Islet precursor cell (in vitro differentiated cells): ENCODE measurements around the gene ATP1A1.

ENCODE experiments used
- DNase-seq: peaks from one replicate; pipeline ENCODE4 v3.0.0-alpha.2; 2018

The ATP1A1 gene

DNA sequence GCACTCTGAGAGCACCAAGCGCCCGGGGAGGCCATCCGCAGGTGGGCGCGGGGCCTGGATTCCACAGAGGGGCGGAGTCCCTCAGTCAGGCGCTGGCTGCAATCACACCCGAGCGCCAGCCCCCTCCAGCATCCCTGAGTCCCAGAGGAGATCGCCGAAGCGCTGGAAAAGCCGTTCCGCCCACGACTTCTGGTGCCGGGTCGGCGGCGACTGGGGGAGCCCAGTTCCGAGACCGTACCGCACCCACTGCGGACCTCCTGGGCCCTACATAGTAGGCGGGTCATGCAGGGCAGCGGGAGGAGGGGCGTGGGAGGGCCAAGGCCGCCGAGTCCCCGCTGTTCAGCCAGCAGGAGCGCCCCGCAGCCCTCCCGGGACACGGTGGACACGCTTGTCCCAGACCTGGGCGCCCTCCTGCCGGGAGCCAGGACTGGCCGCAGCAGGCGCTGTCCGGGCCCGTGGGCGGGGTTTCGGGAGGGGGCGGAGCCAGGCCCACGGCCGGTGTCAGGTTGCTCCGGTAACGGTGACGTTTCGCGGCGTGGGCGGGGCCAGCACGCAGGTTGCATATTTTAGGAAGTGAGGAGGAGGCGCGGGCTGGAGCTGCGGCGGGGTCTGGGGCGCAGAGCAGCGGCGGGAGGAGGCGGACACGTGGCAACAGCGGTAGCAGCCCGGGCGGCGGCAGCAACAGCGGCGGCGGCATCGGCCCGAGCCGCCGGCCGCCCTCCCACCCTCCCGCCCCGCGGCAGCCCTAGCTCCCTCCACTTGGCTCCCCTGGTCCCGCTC lies at the start of gene ATP1A1:
TSS of gene ATP1A1 (plus strand) at position 594 of the 780 bp plus-strand sequence. CDS start 268 bp downstream, outside the sequence.
- peak; percentile 99 for DNase-seq

DNA sequence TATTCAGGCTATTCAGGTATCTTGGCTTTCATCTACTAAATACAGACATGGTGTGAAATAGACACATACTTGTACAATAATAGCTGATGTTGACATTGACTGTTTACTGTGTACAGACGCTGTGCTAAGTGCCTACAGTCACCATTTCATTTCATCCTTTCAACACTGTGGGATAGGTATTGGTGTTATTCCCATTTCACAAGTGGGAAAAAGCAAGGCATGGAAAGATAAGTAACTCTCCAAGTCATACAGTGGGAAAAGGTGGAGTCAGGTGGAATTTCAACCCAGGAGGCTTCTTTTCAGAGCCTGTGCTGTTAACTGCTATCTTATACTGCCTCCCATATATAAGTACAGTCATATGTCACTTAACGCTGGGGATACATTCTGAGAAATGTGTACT lies 49.6 kb upstream of the ATP1A1 start:
- DNase-seq, result no peak

DNA sequence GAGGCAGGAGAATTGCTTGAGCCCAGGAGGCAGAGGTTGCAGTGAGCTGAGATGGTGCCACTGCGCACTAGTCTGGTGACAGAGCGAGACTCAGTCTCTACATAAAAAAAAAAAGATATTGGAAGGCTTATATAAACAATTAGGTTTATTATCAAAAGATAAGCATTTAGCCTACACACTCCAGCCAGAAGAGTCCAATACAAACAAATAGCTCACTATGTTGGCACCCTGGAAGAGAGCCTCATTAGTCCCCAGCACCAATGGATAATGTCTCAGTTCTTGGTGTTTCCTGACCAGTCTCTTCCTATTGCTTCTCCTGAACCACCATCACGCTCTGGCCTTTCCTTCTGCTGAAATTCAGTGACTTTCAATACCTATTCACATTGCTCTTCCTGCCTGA lies 48.6 kb upstream of the ATP1A1 start:
- no peak for DNase-seq

DNA sequence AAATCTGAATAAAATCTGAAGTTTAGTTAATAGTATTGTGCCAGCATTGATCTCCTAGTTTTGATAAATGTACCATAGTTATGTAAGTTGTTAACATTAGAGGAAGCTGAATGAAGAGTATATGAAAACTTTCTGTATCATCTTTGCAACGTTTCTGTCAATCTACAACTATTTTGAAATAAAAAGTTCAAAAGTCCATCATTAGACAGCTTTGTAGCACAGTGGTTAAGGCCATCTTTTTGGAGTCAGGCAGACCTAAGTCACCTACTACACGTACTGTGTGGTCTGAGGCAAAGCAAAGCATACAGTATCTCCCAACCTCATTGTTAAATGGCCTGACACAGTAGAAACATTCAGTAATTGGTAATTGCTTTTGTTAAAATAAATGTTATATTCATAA lies 47.9 kb upstream of the ATP1A1 start:
- DNase-seq, result no peak

DNA sequence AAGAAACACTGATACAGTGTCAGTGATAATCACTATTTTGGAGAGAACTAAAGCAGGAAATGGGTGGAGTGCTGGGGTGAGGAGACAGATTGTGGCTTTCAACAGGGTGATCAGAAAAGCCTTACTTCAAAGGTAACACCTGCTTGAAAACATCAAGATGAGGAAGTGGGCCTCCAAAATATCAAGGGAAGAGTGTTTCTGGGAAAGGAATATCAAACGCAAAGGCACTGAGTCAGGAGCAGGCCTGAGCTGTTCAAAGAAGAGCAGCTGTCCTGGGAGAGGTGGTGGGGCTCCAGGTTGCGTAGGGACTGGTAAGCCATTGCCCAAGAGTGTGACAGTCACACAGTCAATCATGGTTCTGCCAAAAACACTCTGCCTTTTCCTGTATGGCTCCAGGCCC lies 47.1 kb upstream of the ATP1A1 start:
- no peak for DNase-seq

DNA sequence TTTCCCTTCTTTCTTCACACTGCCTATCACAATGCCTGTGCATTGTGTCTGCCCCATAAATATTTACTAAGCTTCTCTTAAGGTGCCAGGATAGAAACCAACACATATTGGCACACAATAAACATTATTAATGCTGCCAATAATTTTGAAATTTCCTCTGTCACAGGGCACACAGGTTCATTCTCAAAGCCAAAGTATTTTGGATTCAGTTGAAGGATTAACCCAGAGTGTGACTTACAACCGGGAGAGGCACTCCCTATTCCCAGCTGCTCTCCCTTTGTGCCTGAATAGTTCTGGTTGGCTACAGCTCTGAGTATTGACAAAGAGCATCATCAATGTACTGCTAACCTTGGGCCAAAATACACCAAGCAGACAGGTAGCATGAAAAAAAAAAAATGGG lies 46.6 kb upstream of the ATP1A1 start:
- no peak for DNase-seq

DNA sequence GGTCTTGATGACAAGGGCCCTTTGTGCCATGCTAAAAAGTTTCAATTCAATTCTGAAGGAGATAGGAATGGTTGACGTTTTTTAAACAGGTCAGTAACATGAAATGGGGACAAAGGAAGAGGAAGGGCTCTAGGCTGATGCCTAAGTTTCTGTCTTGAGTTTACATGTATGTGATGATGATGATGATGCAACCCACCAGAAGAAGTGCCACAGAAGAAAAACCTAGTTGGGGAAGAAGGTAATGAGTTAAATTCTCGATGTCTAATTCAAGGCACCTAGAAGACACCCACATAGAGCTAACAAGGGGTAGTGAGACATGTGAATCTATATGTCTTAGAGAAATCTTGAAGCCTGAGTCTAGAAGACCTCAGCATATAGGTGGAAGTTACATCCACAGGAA lies 44.4 kb upstream of the ATP1A1 start:
- DNase-seq, result no peak

DNA sequence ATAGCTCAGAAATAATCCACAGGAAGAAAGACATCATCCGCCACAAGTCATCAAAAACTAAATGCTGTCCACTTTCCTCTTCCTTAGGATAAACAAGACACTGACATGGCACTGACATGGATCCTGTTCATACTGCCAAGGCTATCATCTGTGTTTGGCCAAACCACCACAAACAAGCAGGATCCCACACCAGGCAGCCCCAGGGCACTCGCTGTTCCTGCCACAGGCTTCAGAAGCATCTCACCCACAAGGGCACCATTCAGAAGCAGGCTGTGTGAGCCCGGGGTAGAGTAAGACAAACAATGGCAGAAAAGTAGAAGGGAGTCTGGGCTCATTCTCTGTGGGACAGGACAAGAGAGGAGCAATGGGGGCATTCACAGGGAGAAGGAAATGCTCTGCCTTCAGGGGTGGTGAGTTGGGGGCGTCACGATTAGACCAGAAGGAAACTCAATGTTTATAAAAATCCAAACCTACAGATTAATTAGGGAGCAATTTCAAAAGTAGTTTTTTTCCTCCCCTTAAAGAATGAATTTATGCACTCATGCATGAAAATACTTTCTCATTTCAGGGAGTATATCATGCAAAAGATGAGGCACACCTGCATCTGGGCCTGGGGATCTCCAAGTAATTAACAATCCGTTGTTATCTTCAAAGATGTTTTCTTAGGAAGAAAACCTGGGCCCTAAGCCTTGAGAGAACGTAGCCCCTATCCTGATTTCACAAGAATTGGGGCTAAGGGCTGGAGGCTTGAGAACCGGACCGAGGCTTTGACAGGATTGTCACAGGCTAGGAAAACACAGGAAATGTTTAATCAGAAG lies 43.3 kb upstream of the ATP1A1 start:
- DNase-seq, result no peak

DNA sequence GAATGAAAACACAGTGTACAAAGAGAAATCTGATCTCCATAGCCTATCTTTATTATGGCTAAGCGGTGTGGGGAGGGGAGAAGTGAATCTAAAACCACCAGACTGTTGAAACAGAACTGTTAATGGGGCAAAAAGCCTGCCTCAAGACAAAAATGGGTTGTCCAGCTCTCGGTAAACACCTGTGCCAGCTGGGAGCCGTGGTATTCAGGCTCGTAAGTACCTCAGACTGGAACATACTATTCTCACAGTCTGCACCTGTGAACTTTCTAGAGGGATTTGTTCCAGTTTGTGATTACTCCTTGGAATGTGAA lies 42.7 kb upstream of the ATP1A1 start:
- no peak for DNase-seq

DNA sequence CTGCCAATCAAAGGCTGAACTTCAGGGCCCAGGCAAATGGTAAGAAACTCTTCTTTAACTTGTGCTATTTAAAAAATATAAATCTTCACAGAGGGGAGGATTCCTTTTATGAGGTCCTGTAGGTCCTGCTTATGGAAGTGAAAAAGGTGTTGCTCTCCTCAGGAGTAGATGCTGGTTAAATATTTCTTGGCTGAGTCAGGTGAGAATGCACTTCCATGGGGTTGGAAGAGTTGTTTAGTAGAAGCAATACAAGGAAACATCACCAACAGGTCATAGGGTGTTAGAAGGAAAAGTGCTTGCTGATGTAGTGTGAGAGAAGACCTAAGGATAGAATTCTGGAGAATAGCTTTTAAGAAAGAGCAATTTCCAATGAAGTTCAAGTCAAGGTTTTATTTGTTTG lies 42.2 kb upstream of the ATP1A1 start:
- DNase-seq, result no peak

DNA sequence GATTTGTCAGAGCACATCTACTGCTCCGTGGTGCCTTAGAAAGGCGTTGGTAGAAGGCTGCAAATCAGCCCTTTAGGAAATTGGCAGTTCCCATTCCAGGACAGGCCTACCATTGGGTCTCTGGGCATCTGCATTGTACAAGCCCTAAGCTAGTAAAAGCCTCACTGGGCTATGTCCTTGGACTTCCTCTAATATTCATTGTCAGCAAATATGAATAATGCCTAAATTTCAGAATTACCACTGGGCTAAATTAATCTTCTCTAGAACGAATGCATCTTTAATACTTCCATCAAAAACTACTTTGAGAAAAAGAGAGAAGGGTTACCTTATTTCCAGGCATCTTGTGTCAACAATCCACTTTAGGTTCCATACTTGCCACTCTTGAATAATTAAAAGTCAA lies 41.5 kb upstream of the ATP1A1 start:
- DNase-seq, result no peak

DNA sequence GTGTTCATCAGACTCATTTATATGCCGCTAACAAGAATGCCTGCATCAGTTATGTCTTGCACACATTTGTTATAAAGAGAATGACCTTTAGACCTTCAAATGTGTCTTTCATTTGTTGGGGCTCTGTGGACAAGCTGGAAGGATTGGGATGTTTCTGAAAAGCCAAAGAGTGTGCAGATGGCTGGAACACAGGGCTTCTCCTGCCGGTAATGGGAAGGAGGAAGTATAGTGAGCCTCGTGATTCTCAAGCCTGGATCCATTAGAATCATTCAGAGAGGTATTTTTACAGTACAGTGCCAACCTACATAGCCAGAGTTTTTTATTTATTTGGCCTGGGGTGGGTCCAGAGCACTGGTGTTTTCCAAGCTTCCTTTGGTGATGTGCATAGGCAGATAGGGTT lies 40.6 kb upstream of the ATP1A1 start:
- DNase-seq, result no peak

DNA sequence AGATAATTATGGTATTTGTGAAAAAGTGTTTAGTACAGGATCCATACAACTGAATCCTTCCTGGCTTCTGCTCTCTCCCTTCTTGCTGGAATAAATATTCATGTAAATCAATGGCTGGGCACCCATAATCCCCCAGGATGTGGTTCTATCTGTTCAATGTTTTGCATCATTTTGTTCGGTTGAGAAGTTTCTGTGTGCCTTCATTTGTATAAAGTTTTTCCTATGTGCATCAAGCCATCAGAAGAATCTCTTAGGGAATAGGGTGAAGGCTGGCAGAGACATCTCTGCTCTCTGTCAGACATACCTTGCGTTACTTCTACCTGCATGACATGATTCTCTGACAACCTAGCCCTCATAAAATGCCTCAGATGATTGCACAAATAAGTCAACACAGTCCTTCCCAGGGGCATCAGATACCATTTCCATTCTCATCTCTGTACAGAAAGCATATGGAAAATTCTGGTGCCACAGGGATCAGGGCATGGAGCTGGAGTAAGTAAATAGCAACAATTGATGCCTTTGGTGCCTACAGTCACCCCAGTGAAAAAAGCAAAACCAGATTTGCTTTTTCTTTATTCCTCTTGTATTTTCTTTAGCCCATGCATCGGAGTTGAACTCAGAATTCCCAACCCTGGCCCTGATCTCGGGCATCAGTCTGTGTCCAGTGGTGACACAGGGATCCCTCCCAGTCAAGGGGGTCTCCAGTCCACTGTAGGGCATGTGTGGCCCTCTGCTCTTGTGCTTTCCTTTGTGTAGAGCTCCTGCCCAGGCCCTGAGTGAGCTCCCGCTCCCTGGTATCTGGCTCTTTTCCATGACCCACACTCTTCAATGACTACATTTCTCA lies 39.7 kb upstream of the ATP1A1 start:
- no peak for DNase-seq

DNA sequence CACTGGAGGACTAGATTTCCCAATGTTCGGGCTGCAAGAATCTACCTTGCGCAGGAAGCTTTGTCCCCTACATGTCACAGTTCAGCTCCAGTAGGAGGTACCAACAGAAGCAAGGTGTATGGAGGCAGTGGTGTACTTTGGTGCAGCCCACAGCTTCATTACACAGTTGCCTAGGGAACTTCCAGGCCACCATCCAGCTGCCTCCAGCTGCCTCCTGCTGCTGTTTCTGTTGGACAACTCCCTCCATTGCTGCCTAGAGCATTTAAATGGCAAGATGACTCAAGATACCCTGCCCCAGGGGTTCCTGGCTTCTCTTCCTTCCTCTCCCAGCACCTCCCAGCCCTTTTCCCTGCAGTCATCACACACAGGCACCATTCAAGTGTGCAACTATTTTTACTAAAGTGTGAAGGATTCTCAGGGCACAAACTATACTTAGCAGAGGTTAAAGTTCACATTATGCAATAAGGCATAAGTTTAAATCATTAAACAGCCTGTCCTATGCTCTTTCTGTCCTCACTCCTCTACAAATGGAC lies 39.0 kb upstream of the ATP1A1 start:
- DNase-seq, result peak; percentile 64

DNA sequence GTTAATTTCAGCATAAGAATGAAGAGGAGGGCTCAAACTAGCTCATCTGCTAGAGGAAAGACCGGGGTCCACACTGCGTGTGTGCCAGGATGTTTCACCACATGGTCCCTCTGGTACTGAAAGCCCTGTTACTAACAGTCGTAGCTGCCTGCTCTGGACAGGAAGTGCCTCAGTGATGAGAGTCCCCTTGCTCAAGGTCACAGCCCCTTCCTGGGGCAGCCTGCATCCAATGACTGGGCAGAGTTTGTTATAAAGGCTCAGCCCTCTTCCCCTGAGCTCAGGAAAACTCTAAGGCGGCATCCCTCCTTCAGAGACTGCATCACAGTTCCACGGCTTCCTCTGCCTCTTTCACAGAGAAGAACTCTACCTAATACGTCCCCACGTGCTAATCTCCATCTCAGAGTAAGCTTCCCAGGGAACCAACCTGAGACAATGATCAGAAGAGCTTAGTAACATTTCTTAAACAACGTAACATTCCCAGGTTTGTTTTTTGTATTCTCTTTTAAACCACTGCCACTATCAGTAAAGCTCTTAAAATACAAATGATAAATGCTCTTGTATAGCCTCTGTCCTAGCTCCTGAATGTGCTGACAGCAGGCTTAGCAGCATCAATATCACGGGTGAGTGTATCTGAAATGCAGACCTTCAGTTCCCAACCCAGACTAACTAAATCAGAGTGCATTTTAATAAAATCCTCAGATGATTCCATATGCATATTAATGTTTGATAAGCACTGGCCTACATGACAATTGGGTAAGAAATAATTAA lies 38.0 kb upstream of the ATP1A1 start:
- DNase-seq, result peak; percentile 54

DNA sequence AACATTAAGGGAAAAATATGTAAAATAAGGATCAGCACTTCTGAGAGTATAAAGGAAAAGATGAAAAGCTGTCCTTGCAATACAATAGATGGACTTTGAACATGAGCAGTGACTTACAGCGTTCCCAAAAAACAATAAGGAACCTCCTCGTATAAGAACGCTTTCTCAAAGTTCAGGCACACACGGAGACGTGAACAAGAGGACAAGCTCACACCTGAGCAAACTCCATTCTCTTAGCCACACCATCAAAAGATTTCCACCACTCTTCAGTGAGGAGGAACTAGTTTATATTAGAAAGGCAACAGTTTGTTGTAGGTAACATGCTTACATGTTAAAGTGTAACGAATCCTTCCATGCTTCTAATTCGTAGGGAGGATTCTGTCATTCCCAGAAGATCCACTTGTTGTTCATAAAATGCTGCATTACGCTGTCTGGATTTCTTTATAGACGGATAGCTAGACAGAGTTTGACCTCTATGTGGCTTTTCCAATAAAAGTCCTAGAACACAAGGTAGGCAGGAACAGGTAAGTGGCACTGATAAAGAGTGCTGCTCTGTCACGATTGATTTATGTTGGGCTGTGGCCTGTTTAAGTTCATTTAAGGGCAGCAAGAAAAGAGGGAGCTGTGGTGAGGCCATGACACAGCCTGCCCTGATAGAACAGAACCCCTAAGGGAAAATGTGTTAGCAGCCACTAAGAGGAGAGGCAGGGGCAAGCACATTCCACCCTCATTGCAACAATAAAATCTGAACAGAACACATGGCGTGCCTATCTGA lies 37.0 kb upstream of the ATP1A1 start:
- no peak for DNase-seq

DNA sequence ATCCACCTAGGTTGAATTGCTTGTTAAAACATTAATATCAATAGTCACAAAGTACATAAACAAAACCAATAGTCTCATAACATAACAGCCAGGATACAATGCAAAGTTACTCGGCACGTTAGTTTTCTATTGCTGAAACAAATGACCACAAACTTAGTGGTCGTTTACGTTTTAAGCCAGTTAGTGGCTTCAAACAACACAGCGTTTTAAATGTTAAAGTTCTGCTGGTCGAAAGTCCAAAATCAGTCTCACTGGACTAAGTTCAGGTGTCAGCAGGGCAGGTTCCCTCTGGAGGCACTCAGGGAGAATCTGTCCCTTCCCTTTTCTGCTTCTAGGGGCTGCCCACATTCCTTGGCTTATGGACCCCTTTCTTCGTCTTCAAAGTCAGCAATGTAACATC lies 35.6 kb upstream of the ATP1A1 start:
- no peak for DNase-seq

DNA sequence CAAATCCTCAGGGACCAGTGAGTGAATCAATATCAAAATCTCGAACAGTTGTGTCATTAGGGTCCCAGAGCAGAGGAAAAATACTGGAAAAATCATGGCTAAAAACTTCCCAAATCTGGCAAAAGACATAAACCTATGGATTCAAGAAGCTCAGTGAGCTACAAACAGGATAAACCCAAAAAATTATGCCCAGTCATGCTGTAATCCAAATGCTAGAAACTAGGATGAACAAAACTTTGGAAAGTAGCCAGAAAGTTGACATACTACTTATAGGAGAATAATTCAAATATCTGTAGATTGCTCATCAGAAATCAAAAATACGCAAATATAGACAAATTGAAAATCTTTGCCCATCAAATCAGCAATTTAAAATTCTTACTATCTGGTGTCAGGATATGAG lies 34.6 kb upstream of the ATP1A1 start:
- no peak for DNase-seq

DNA sequence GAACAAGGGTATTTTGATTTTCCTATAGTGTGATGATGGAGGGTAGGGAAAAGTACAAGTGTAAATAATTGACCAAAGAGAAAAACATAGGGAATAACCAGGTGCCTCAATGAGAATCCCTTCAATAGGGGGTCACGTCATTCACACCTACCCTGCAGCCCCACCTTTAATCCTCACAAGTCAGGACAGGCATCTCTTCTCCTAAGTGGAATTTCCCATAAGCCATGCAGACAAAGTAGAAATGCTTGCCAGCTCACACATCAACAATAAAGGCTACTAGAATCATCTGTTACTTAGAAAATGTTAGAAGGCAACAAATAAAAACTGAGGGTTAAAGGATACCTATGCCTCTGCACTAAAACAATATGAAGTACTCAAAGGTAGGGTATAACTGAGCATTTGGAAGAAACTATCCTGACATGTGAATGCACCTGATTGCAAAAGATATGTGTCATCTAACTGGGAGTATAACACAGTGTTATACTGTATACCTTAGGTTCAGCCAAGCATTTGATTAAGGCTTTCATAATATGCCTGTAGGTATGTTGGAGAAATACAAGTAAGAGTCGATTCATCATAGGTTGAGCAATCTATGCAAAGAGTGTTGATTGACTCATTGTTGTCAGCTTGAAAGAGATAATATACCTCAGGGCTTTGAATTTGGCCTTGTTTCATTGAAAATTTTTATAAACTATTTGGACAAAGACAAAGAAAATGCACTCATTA lies 32.4 kb upstream of the ATP1A1 start:
- DNase-seq, result no peak

DNA sequence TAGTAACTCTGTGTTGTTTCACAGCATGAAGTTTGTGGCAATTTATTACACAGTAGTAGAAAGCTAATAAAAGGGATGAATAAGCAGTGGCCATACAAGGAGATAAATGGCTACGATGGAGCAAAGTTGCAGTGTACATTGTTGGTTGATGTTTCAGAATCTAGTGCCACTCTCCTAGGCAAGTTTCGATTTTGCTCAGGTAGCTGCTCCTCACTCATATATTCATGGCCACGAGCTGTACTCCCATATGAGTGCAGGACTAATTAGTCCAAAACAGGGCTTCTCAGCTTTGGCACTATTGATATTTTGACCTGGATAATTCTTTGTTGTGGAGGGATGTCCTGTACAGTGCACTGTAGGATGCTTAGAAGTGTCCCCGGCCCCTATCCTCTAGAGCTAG lies 30.0 kb upstream of the ATP1A1 start:
- DNase-seq, result no peak

DNA sequence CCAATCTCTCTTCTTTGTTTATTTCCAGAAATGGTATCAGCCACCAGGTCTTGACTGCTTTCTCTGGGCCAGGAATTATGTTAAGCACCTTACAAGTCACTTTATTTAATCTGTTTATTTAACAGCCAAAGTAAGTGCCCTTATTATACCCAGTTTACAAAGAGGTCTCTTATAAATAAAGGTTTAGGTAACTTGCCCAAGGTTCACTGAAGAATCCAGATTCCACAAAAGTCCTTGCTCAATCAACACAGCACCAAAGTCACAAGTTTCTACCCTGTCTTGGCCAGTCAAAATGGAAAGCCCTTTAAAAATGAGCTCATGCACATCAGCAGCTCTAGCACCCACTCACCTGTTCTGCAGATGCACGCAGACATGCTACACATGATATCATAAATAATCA lies 28.0 kb upstream of the ATP1A1 start:
- no peak for DNase-seq
